ENCODE results near the gene CSTPP1.

The CSTPP1 gene, protein sequence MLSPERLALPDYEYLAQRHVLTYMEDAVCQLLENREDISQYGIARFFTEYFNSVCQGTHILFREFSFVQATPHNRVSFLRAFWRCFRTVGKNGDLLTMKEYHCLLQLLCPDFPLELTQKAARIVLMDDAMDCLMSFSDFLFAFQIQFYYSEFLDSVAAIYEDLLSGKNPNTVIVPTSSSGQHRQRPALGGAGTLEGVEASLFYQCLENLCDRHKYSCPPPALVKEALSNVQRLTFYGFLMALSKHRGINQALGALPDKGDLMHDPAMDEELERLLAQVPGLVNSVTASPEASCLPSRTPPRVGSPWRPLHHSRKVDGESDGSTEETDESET

GRCh38 chr11:46936138-46937110 is at the start of gene CSTPP1:
Gene CSTPP1 (plus strand): TSS chr11:46936761. CDS start chr11:46936806, 45 bp downstream.
- DNase-seq, result peak; percentile 94

GRCh38 chr11:46888636-46889035 is 47.9 kb upstream of the CSTPP1 start:
- no peak for DNase-seq

- DNase-seq, result no peak
Observed at GRCh38 chr11:46889251-46889650, 47.3 kb upstream of the CSTPP1 start.

DNA sequence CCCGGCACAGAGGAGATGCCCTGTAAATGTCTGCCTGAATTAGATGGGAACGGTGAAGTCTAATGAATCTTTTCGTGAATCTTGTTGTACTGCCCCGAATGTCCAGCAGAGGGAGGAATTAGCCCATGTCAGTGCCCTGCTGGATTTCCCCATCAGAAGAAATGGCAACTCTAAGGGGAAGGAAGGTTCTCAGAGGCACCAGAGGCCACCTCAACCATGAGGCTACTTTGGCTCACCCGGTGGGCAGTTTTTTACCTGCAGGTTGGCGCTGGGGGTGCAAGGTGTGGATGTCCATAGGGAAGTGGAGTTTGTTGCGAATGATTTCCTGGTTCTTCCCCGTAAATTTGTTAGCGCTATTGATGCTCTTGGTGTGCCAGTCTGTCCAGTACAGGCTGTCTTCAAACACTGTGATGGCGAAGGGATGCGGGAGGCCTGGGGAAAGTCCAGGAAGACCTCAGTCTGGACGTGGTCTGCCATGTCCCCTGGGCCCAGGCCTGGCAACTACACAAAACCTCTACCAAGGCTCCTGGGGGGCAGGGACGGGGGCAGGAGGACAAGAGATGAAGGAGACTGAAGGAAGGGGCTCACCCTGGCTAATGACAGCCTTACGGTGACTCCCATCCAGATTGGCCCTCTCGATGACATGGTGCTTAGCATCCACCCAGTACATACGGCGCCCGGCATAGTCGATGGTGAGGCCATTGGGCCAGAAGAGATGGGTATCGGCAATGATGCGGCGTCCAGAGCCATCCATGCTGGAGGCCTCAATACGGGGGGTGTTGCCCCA is 46.7 kb upstream of the CSTPP1 start:
- DNase-seq, result peak; percentile 77

- DNase-seq, result no peak
Observed at GRCh38 chr11:46890665-46891064, 45.9 kb upstream of the CSTPP1 start.

GRCh38 chr11:46892109-46892508 is 44.5 kb upstream of the CSTPP1 start:
- DNase-seq, result no peak

- DNase-seq, result no peak
Observed at GRCh38 chr11:46892838-46893237, 43.7 kb upstream of the CSTPP1 start.

GRCh38 chr11:46894506-46894905 is 42.1 kb upstream of the CSTPP1 start:
- no peak for DNase-seq

DNA sequence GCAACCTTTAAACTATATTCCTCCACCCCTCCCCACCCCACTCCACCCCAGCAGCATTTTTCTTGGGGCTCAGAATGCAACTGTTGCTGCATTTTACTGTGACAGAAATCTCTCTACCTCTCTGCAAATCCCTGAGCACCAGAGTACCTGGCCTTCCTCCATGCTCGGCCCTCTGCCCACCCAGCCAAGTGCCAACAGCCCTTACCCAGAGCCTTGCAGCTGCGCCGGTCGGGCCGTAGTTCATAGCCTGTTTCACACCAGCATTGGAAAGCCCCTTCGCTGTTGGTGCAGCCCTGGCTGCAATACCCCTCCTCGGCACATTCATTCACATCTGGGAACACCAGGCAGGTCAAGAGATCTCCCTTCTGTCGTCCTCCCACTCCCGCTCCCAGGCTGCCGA is 41.6 kb upstream of the CSTPP1 start:
- DNase-seq, result no peak

- DNase-seq, result no peak
Observed at GRCh38 chr11:46895821-46896220, 40.7 kb upstream of the CSTPP1 start.

DNA sequence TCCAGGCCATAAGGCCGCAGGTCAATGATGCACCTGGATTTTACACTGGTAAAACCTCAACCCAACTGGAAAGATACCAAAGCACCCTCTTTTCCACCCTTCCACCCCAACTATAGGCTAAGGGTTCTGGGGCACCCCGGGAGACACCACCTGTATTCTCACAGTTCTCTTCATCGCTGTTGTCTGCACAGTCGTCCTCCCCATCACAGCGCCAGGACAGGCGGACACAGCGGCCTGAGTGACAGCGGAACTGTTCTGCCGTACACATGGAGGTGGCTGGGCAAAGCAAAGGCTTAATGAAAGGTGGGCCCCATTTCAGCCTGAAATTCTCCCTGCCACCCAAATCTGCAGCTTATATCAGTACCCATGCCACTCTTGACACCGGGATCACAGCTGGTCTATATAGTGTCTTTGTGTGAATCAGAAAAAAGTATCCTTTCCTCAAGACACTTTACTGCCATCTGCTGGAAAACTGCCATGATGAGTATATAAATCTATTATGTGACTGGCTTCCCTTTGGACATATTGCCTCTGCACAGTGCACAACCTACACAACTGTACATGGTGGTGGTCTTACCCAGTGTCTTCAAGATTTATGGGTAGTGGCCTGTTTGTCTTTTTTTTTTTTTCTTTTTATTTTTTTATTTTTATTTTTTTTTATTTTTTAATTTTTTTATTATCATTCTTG is 39.7 kb upstream of the CSTPP1 start:
- no peak for DNase-seq

DNA sequence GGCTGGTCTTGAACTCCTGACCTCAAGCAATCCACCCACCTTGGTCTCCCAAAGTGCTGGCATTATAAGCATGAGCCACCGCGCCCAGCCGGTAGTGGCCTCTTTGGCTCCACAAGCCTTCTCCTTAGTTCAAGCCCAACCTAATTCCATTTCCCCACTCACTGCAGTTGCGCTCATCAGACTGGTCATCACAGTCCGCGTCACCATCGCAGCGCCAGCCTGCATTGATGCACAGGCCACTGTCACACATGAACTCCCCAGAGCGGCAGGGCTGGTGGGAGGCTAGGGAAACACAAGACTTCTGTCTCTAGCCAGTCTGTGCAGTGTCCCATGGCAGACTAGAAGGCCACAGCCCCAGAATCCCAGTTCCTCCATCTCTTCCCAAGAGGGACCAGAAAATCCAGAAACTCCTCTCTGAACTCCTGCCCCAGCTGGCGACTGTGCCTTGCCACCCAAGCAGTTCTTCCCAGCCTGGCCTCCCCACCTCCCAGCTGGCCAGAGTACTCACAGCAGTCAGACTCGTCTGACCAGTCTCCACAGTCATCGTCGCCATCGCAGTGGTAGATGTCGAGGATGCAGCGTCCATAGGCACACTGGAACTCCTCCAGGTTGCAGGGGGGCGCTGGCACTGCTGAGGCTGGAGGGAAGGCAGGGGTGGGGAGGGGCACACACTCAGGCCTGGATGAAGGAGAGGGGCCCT is 38.0 kb upstream of the CSTPP1 start:
- DNase-seq, result no peak

DNA sequence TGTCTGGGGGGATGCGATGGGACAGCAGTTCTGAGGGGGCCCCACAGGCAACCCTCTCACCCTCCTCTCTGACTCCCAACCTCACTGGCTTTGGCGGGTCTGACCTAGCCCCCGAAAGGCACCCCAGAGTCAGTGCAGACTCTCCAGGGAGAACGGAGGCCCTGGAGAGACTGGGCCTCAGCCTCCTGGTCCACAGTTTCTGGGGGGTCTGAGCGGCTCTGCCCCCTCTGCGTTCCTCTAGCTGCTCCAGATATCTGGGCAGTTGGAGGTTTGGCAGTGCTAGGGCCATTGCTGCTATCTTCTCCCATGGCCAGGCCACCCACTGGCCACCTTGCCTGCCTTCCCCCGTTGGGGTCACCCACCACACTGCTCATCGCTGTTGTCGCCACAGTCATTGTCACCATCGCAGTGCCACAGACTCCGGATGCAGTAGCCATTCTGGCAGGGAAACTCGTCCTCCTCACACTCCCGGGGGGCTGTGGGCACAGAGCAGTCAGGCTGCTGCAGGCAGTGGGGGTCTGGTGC is 37.0 kb upstream of the CSTPP1 start:
- no peak for DNase-seq

DNA sequence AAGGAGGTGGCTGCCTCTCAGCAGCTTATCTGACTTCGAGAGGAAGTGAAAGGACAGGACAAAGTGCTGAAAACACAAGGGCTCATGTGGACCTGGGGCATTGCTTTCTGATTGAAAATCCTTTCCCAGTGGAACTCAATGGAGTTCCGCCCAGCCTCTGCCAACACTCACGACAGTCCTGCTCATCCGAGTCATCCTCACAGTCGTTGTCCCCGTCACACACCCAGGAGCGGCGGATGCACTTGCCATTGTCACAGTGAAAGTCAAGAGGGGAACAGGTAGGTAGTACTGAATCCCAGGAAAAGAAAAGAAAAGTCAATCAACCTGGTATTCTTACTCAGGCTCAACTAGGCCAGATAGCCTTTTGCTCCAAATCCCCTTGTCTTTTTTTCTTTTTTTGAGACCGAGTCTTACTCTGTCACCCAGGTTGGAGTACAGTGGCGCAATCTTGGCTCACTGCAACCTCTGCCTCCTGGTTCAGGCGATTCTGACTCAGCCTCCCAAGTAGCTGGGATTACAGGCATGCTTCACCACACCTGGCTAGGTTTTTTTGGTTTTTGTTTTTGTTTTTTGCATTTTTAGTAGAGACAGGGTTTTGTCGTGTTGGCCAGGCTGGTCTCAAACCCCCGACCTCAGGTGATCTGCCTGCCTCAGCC is 36.3 kb upstream of the CSTPP1 start:
- DNase-seq, result no peak

GRCh38 chr11:46901156-46901555 is 35.4 kb upstream of the CSTPP1 start:
- DNase-seq, result no peak

- no peak for DNase-seq
Observed at GRCh38 chr11:46902694-46903093, 33.9 kb upstream of the CSTPP1 start.

DNA sequence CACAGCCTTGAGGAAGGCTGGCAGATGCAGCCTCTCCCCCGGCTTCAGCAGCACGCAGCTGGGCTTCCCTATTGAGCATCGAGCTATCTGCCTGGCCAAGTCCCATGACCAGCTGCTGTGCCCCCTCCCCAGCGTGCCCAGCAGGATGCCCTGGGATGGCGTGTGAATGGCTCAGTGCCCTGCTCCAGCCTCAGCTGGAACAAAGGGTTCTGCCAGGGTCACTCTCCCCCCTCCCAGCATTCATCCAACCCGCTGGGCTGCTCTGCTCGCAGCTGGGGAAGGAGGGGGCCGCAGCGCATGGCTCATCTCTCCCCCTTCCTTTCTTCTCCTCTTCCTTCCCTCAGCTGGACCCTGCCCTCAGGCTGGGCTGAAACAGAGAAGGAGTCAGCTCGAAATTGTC is 32.7 kb upstream of the CSTPP1 start:
- DNase-seq, result no peak

DNA sequence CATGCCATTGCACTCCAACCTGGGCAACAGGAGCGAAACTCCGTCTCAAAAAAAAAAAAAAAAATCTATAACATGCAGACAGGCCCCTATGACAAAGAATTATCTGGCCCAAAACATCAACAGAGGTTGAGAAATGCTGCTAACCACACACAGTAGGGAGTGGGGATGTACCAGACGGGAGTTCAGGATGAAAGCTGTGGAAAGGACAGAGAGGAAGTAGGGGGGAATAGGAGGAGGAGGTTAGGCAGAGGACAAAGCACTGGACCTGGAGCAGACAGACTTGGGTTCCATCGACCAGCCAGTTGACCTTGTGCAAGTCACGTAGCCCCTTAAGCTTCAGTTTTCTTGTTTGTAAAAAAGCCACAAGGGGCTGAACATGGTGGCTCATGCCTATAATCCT is 30.8 kb upstream of the CSTPP1 start:
- DNase-seq, result no peak

GRCh38 chr11:46906609-46907041 is 29.9 kb upstream of the CSTPP1 start:
- no peak for DNase-seq

DNA sequence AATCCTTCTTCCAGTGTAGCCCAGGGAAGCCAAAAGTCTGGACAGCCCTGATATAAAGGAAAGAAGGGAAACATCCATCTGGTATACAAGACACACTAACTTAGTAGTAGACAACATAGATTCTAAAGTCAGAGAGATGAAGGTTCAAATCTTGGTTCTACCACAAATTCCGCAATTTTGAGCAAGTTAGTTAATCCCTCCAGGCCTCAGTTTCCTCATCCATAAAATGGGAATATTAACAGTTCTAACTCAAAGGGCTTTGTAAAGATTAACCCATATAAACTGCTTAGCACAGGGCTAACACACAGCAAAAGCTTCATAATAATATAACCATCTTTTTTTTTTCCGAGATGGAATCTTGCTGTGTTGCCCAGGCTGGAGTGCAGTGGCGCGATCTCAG is 29.0 kb upstream of the CSTPP1 start:
- DNase-seq, result no peak

DNA sequence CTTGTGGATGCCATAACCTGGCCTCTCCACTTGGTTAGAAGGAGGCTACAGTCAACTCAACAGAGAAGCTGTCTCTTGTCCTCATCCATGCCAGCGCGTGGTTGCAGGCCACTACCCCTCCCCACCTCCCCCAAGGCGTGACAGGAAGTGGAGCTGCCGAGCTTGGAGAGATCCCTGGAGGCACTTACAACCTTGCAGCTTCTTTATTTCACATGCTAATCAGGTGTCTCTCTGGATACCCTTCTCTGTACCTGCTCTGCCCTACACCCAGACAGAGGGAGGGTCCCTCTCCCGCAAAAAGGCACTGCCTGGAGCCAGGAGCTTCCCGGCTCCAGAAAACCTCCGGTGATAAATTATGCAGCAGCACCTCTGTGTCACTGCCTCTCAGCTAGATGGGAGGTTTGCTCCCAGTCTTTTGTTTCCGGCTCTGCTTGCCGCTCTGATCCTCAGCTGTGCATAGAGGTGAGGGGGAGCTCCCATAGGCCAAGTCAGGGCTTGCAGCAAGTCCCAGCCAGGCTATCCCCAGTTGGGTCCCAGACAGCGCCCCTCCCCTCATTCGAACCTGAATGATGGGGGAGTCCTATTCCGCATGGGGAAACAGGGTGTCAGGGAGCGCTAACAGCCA is 23.9 kb upstream of the CSTPP1 start:
- no peak for DNase-seq

Measured in activated gamma-delta T cell treated with Interleukin-2 at 50 U/mL for 16 hours (primary cell).